ENCODE results near the gene TTLL5. TPM values are rescaled to one million over a fixed set of nuclear protein-coding genes. Genes with fewer than 3 reads are reported as not detected.

TTLL5 gene
- total and polyA plus RNA-seq, 2 of the 13 experiments (the other 11 are each of a cell fraction or from before 2014, with no cell fraction given), result 11.8 to 18.8 TPM

- no peak for TF ChIP-seq U2AF2 (IDR thresholded peaks at IDR 0.05; ENCODE audit: low read depth, low read length)
- no peak for TF ChIP-seq EZH2 (conservative IDR thresholded peaks at IDR 0.05; ENCODE audit: low read depth, low read length)
- no peak for TF ChIP-seq NCOA2 (CRISPR knock-in tag; IDR thresholded peaks at IDR 0.05)
- no peak for TF ChIP-seq ZBTB21 (CRISPR knock-in tag; IDR thresholded peaks at IDR 0.05)
- no peak for TF ChIP-seq NFRKB (IDR thresholded peaks at IDR 0.05)
Measured at GRCh38 chr14:75990297-75990696, 329.3 kb downstream of the TTLL5 start (continued).

- no TSS peak for BruUV-seq (replicated peaks)
Measured at GRCh38 chr14:75991753-75992152, 330.7 kb downstream of the TTLL5 start.

More at GRCh38 chr14:75991753-75992152, 330.7 kb downstream of the TTLL5 start:
- H3K4me2 ChIP-seq (ENCODE audit: low read depth, low read length), result no peak overlapping the region
- intact Hi-C loops (cut with micrococcal nuclease; ENCODE audit: unreplicated experiment) (no loop called here), in situ Hi-C loops (cut with HindIII; ENCODE audit: extremely low pct_ligation_motif_present, low pct_unique_long_range_greater_than_20kb) (no loop called here)
- no peaks in the 10 kb centered on the region for H3K36me3 ChIP-seq (replicated peaks in 1 of 2; ENCODE audit: control insufficient read depth in 1 of 2, insufficient read depth in 2 of 2, low read length in 2 of 2)
- no peaks in the 10 kb centered on the region for H3K9me3 ChIP-seq (ENCODE audit: low read length)
- no peak overlapping the region for H3K27ac ChIP-seq (ENCODE audit: extremely low read length, insufficient read depth, low read length)
- no peak overlapping the region for H3K4me3 ChIP-seq (replicated peaks in 1 of 3; ENCODE audit: insufficient read depth in 1 of 3, low read depth in 2 of 3, low read length in 3 of 3)
- H3K4me1 ChIP-seq (ENCODE audit: insufficient read depth, low read length), result peaks cover 29% of the 10 kb centered on the region
- FAIRE-seq (no peak), DNase-seq (ENCODE audit: low spot score) (no peak), ATAC-seq (no peak)
- WGBS (ENCODE audit: low lambda C conversion rate), result 28% methylated on average over 4 of the region's 4 CpGs
- H2AFZ ChIP-seq (ENCODE audit: low read length), result no peak overlapping the region
- H3K9ac ChIP-seq (ENCODE audit: insufficient read depth, low read depth, low read length), result no peak overlapping the region
- no peaks in the 10 kb centered on the region for H4K20me1 ChIP-seq (ENCODE audit: insufficient read depth, low read length)
- TF ChIP-seq ZNF629 (CRISPR knock-in tag; conservative IDR thresholded peaks at IDR 0.05) (no peak), PHF21A (CRISPR knock-in tag; IDR thresholded peaks at IDR 0.05) (no peak), RORA (CRISPR knock-in tag; IDR thresholded peaks at IDR 0.05) (no peak), MXI1 (IDR thresholded peaks at IDR 0.05; ENCODE audit: borderline replicate concordance, low read depth, low read length) (no peak), MAFG (CRISPR knock-in tag; IDR thresholded peaks at IDR 0.05) (no peak), RBM22 (optimal IDR thresholded peaks at IDR 0.05; ENCODE audit: low read length) (no peak), NCOA1 (CRISPR knock-in tag; IDR thresholded peaks at IDR 0.05) (no peak), ZNF382 (CRISPR knock-in tag; IDR thresholded peaks at IDR 0.05; ENCODE audit: borderline replicate concordance) (no peak), MXD1 (CRISPR knock-in tag; IDR thresholded peaks at IDR 0.05) (no peak), ZMYM4 (CRISPR knock-in tag; IDR thresholded peaks at IDR 0.05) (no peak), ATF3 (CRISPR knock-in tag; IDR thresholded peaks at IDR 0.05) (no peak), SRSF9 (IDR thresholded peaks at IDR 0.05; ENCODE audit: borderline replicate concordance, insufficient read depth, low read depth, low read length, poor library complexity, severe bottlenecking) (no peak), ZNF878 (CRISPR knock-in tag; IDR thresholded peaks at IDR 0.05) (no peak)
- H3K27me3 ChIP-seq (ENCODE audit: control insufficient read depth in 1 of 2, insufficient read depth in 2 of 2, low read length in 2 of 2), result no peaks in the 10 kb centered on the region
- CTCF ChIA-PET (ENCODE audit: low intra/inter-chr PET ratio, low total read pairs), result no interaction called here
- POLR2A ChIA-PET, result no interaction called here
- H3K79me2 ChIP-seq (ENCODE audit: insufficient read depth, low read length), result no peaks in the 10 kb centered on the region
